Liver (tissue), 3 donors: ENCODE results near the gene SLC6A17.

ENCODE experiments used
- CTCF ChIP-seq: fragments of 150-350 bp; IDR thresholded peaks from 2 replicates; pipeline ENCODE4 v1.5.1; 2017; ENCODE audit warnings: improper control_type of control experiment, low read depth, low read length; ENCODE audit not compliant: missing input control
- EGR1 ChIP-seq, 2 donors: IDR thresholded peaks; 2 replicates each; pipeline ENCODE4 v1.6.1; 2016 to 2018; ENCODE audit warnings: antibody characterized with exemption in 2 of 2, low read depth in 2 of 2
- GABPA ChIP-seq, 2 donors: IDR thresholded peaks in 1 of 2; conservative IDR thresholded peaks in 1 of 2; 2 replicates each; pipeline ENCODE4 v1.6.1; 2016; ENCODE audit warnings: antibody characterized with exemption in 2 of 2, mild to moderate bottlenecking in 1 of 2, moderate library complexity in 1 of 2
- HNF4A ChIP-seq, 2 donors: conservative IDR thresholded peaks; 2 replicates each; pipeline ENCODE4 v1.6.1; 2016; ENCODE audit warnings: antibody characterized with exemption in 2 of 2, mild to moderate bottlenecking in 2 of 2
- HNF4G ChIP-seq: IDR thresholded peaks from 2 replicates; pipeline ENCODE4 v1.6.1; 2016; ENCODE audit warnings: antibody characterized with exemption
- RAD21 ChIP-seq, 2 donors: IDR thresholded peaks; 2 replicates each; pipeline ENCODE4 v1.6.1; 2016; ENCODE audit warnings: antibody characterized with exemption in 2 of 2, mild to moderate bottlenecking in 2 of 2
- REST ChIP-seq: IDR thresholded peaks from 2 replicates; pipeline ENCODE4 v1.6.1; 2016; ENCODE audit warnings: antibody characterized with exemption, mild to moderate bottlenecking
- SP1 ChIP-seq: IDR thresholded peaks from 2 replicates; pipeline ENCODE4 v1.6.1; 2018; ENCODE audit warnings: antibody characterized with exemption, mild to moderate bottlenecking
- TAF1 ChIP-seq: conservative IDR thresholded peaks from 2 replicates; pipeline ENCODE4 v1.6.1; 2016; ENCODE audit warnings: antibody characterized with exemption, mild to moderate bottlenecking
- YY1 ChIP-seq: IDR thresholded peaks from 2 replicates; pipeline ENCODE4 v1.6.1; 2016; ENCODE audit warnings: antibody characterized with exemption, mild to moderate bottlenecking
- donor health status: healthy.
- donor health status: healthy.

- TF ChIP-seq RAD21 (IDR thresholded peaks at IDR 0.05) (no peak), YY1 (no peak), CTCF (no peak), GABPA (IDR thresholded peaks at IDR 0.05 in 1 of 2, conservative IDR thresholded peaks at IDR 0.05 in 1 of 2) (no peak), EGR1 (IDR thresholded peaks at IDR 0.05; ENCODE audit: low read depth in 2 of 2) (no peak), TAF1 (no peak), HNF4G (no peak), REST (no peak), HNF4A (conservative IDR thresholded peaks at IDR 0.05) (no peak), SP1 (no peak)
These were observed 38.2 kb upstream of the SLC6A17 start, which contains the start of gene UBL4B for GRCh38 chr1:110112143-110112542.
